ENCODE results near the gene MYO3A.

MYO3A gene

GRCh38 chr10:26227786-26228185 is 293.8 kb downstream of the MYO3A start:
- TF ChIP-seq MYC (IDR thresholded peaks at IDR 0.05; ENCODE audit: low read depth, low read length) (no peak), POLR2A (IDR thresholded peaks at IDR 0.05; ENCODE audit: extremely low read depth, insufficient read length) (no peak), MAX (IDR thresholded peaks at IDR 0.05; ENCODE audit: low read depth, low read length) (no peak), CTCF (IDR thresholded peaks at IDR 0.05; ENCODE audit: low read depth, low read length) (no peak)
- no peak for DNase-seq (ENCODE audit: low read depth)
- no peak overlapping the region for H3K4me3 ChIP-seq (ENCODE audit: low read depth, low read length)

GRCh38 chr10:26232174-26232573 is 298.1 kb downstream of the MYO3A start:
- H3K4me3 ChIP-seq (ENCODE audit: low read depth, low read length), result no peak overlapping the region
- no peak for DNase-seq (ENCODE audit: low read depth)
- TF ChIP-seq MAX (IDR thresholded peaks at IDR 0.05; ENCODE audit: low read depth, low read length) (no peak), MYC (IDR thresholded peaks at IDR 0.05; ENCODE audit: low read depth, low read length) (no peak), POLR2A (IDR thresholded peaks at IDR 0.05; ENCODE audit: extremely low read depth, insufficient read length) (no peak), CTCF (IDR thresholded peaks at IDR 0.05; ENCODE audit: low read depth, low read length) (no peak)

GRCh38 chr10:26235761-26236160 is 301.7 kb downstream of the MYO3A start:
- no peak for TF ChIP-seq CTCF (IDR thresholded peaks at IDR 0.05; ENCODE audit: low read depth, low read length)
- TF ChIP-seq MAX (IDR thresholded peaks at IDR 0.05; ENCODE audit: low read depth, low read length), result no peak
- TF ChIP-seq MYC (IDR thresholded peaks at IDR 0.05; ENCODE audit: low read depth, low read length), result no peak
- TF ChIP-seq POLR2A (IDR thresholded peaks at IDR 0.05; ENCODE audit: extremely low read depth, insufficient read length), result no peak
- DNase-seq (ENCODE audit: low read depth), result no peak
- no peak overlapping the region for H3K4me3 ChIP-seq (ENCODE audit: low read depth, low read length)

- TF ChIP-seq POLR2A (IDR thresholded peaks at IDR 0.05; ENCODE audit: extremely low read depth, insufficient read length), result no peak
- TF ChIP-seq CTCF (IDR thresholded peaks at IDR 0.05; ENCODE audit: low read depth, low read length), result no peak
- TF ChIP-seq MAX (IDR thresholded peaks at IDR 0.05; ENCODE audit: low read depth, low read length), result no peak
- TF ChIP-seq MYC (IDR thresholded peaks at IDR 0.05; ENCODE audit: low read depth, low read length), result no peak
- DNase-seq (ENCODE audit: low read depth), result no peak
- no peak overlapping the region for H3K4me3 ChIP-seq (ENCODE audit: low read depth, low read length)
These were observed 304.3 kb downstream of the MYO3A start for GRCh38 chr10:26238378-26238777.

- no peak for TF ChIP-seq CTCF (IDR thresholded peaks at IDR 0.05; ENCODE audit: low read depth, low read length)
- DNase-seq (ENCODE audit: low read depth), result no peak
- no peak overlapping the region for H3K4me3 ChIP-seq (ENCODE audit: low read depth, low read length)
These were observed 308.8 kb downstream of the MYO3A start for GRCh38 chr10:26242706-26243350.

- no peak for TF ChIP-seq CTCF (IDR thresholded peaks at IDR 0.05; ENCODE audit: low read depth, low read length)
- no peak for TF ChIP-seq MAX (IDR thresholded peaks at IDR 0.05; ENCODE audit: low read depth, low read length)
- no peak for TF ChIP-seq MYC (IDR thresholded peaks at IDR 0.05; ENCODE audit: low read depth, low read length)
- TF ChIP-seq POLR2A (IDR thresholded peaks at IDR 0.05; ENCODE audit: extremely low read depth, insufficient read length), result no peak
- no peak overlapping the region for H3K4me3 ChIP-seq (ENCODE audit: low read depth, low read length)
- no peak for DNase-seq (ENCODE audit: low read depth)
These were observed 309.3 kb downstream of the MYO3A start for GRCh38 chr10:26243351-26243720.
